Nephron progenitor cell (in vitro differentiated cells): Measurements from ENCODE around the gene COX7A2L.

ENCODE experiments used
- DNase-seq: peaks from one replicate; pipeline ENCODE4 v3.0.0; 2021
- H3K27ac Mint-ChIP-seq: 2 replicates; pipeline ENCODE4 v1.8.0; 2021; ENCODE audit warnings: mild to moderate bottlenecking, moderate library complexity, mixed read lengths
- H3K27me3 Mint-ChIP-seq: 2 replicates; pipeline ENCODE4 v1.8.0; 2021; ENCODE audit warnings: mild to moderate bottlenecking, low read depth, mixed read lengths; ENCODE audit not compliant: poor library complexity
- H3K36me3 Mint-ChIP-seq: 2 replicates; pipeline ENCODE4 v1.8.0; 2021; ENCODE audit warnings: low read depth, mixed read lengths
- H3K4me1 Mint-ChIP-seq: 2 replicates; pipeline ENCODE4 v1.8.0; 2021; ENCODE audit warnings: mixed read lengths
- H3K4me3 Mint-ChIP-seq: 2 replicates; pipeline ENCODE4 v1.8.0; 2021; ENCODE audit warnings: mild to moderate bottlenecking, moderate library complexity, mixed read lengths
- H3K9me3 Mint-ChIP-seq: 2 replicates; pipeline ENCODE4 v1.8.0; 2021; ENCODE audit warnings: mild to moderate bottlenecking, moderate library complexity, mixed read lengths
- TF ChIP-seq, protein P1 (sequence below): fragments of 200-600 bp; sonication (generic); IDR thresholded peaks from 2 replicates; pipeline ENCODE4 v1.5.0; 2021; ENCODE audit warnings: antibody characterized with exemption

COX7A2L gene

DNA sequence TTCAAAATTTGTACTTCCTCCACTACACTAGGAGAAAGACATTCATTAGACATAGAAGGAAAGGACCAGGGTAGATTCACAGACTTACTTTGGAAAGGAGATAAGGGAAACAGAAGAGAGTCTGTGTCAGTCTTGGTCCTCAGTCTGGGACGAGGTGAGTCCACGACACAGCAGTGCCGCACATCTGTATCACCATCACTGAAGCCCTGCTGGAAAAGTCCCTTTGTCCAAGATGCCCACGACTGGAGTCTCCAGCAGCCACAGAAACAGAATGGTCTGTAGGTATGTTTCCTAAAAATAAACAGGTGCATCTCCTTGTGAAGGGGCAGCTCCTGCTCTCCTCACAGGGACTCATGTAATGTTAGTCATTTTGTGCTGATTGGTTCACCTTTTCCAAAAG, 27.4 kb downstream of the COX7A2L start:
- H3K27ac Mint-ChIP-seq = no peak overlapping the region
- H3K4me3 Mint-ChIP-seq = no peak overlapping the region
- DNase-seq = no peak
- peaks cover under 1% of the 10 kb centered on the region for H3K27me3 Mint-ChIP-seq
- H3K9me3 Mint-ChIP-seq = no peaks in the 10 kb centered on the region
- TF ChIP-seq, protein P1, sequence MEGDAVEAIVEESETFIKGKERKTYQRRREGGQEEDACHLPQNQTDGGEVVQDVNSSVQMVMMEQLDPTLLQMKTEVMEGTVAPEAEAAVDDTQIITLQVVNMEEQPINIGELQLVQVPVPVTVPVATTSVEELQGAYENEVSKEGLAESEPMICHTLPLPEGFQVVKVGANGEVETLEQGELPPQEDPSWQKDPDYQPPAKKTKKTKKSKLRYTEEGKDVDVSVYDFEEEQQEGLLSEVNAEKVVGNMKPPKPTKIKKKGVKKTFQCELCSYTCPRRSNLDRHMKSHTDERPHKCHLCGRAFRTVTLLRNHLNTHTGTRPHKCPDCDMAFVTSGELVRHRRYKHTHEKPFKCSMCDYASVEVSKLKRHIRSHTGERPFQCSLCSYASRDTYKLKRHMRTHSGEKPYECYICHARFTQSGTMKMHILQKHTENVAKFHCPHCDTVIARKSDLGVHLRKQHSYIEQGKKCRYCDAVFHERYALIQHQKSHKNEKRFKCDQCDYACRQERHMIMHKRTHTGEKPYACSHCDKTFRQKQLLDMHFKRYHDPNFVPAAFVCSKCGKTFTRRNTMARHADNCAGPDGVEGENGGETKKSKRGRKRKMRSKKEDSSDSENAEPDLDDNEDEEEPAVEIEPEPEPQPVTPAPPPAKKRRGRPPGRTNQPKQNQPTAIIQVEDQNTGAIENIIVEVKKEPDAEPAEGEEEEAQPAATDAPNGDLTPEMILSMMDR = no peak
- H3K36me3 Mint-ChIP-seq = peaks cover 74% of the 10 kb centered on the region
- peaks cover 19% of the 10 kb centered on the region for H3K4me1 Mint-ChIP-seq

DNA sequence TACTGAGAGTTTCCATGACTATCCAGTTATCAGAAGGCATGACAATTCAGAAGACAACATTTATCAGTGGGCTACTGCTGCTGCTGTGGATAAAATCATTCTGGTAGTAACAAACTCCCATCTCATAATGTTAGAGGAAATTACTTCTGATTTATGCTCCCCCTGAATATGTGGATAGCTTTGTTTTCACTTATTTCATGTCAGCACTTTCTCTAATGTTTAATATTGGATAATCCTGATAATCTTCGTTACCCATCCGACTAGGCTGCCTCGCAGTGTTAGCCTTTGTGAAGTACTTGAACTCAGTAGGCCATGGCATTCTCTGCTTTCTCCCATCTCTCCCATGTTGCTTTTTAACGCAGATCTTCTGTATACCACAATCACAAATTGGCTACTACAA, 28.4 kb downstream of the COX7A2L start:
- H3K27ac Mint-ChIP-seq = peak overlapping the region; percentile 68
- no peak for DNase-seq
- no peaks in the 10 kb centered on the region for H3K27me3 Mint-ChIP-seq
- no peaks in the 10 kb centered on the region for H3K9me3 Mint-ChIP-seq
- H3K4me1 Mint-ChIP-seq = peaks cover 14% of the 10 kb centered on the region
- TF ChIP-seq, protein P1 = no peak
- H3K36me3 Mint-ChIP-seq = peaks cover 65% of the 10 kb centered on the region
- no peak overlapping the region for H3K4me3 Mint-ChIP-seq

DNA sequence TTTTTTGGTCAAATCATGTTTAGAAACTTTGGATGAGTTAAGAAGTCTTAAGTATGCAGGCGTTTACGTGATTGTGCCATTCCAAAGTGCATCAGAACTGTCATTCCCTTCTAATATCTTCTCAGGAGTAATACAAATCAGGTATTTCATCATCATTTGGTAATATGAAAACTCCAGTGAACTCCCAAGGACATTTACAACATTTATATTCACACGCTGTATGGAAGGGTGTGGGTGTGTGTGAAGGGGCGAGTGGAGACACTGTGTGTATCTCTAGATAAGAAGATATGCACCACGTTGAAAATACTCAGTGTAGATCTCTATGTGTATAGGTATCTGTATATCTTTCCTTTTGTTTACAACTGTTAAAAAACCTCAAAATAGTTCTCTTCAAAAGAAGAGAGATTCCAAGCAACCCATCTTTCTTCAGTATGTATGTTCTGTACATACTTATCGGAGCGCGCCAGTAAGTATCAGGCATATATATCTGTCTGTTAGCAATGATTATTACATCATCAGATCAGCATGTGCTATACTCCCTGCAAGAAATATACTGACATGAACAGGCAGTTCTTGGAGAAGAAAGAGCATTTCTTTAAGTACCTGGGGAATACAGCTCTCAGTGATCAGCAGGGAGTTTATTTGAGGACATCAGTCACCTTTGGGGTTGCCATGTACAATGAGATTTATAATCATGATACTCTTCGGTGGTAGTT, 29.3 kb downstream of the COX7A2L start:
- H3K36me3 Mint-ChIP-seq = peaks cover 65% of the 10 kb centered on the region
- H3K4me3 Mint-ChIP-seq = no peak overlapping the region

DNA sequence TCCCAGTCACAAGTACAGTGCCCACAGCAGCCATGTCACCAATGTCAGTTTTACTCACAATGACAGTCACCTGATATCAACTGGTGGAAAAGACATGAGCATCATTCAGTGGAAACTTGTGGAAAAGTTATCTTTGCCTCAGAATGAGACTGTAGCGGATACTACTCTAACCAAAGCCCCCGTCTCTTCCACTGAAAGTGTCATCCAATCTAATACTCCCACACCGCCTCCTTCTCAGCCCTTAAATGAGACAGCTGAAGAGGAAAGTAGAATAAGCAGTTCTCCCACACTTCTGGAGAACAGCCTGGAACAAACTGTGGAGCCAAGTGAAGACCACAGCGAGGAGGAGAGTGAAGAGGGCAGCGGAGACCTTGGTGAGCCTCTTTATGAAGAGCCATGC, 31.3 kb downstream of the COX7A2L start:
- no peaks in the 10 kb centered on the region for H3K9me3 Mint-ChIP-seq
- no peaks in the 10 kb centered on the region for H3K27me3 Mint-ChIP-seq
- peaks cover 52% of the 10 kb centered on the region for H3K36me3 Mint-ChIP-seq
- H3K4me3 Mint-ChIP-seq = no peak overlapping the region
- TF ChIP-seq, protein P1 = no peak
- H3K4me1 Mint-ChIP-seq = peaks cover 5% of the 10 kb centered on the region
- no peak for DNase-seq
- peak overlapping the region; percentile 85 for H3K27ac Mint-ChIP-seq

More for the DNA sequence above, 29.3 kb downstream of the COX7A2L start:
- H3K27ac Mint-ChIP-seq = peak overlapping the region; percentile 18
- TF ChIP-seq, protein P1 = no peak
- DNase-seq = no peak
- peaks cover 14% of the 10 kb centered on the region for H3K4me1 Mint-ChIP-seq
- H3K9me3 Mint-ChIP-seq = no peaks in the 10 kb centered on the region
- H3K27me3 Mint-ChIP-seq = no peaks in the 10 kb centered on the region

DNA sequence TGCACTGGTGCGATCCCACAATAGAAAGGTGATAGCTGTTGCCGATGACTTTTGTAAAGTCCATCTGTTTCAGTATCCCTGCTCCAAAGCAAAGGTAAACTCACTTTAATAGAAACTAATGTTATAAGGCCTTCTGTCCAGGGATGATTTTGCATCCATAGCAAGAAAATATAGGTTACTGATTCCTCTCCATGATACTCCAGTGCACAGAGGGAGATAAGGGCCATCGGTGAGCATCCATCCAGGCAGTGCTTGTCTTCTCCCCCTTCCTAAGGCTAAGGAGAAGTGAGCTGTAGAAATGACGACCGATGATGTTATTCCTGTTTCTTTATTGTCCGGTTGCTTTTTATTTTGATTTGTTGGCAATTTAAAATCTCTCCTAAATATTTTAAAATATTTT, 32.1 kb downstream of the COX7A2L start:
- H3K9me3 Mint-ChIP-seq = no peaks in the 10 kb centered on the region
- TF ChIP-seq, protein P1 = no peak
- H3K4me1 Mint-ChIP-seq = peaks cover 5% of the 10 kb centered on the region
- no peak for DNase-seq
- H3K36me3 Mint-ChIP-seq = peaks cover 48% of the 10 kb centered on the region
- no peaks in the 10 kb centered on the region for H3K27me3 Mint-ChIP-seq
- no peak overlapping the region for H3K4me3 Mint-ChIP-seq
- H3K27ac Mint-ChIP-seq = no peak overlapping the region
